ENCODE results near the gene ADAM33.

ADAM33 gene

DNA sequence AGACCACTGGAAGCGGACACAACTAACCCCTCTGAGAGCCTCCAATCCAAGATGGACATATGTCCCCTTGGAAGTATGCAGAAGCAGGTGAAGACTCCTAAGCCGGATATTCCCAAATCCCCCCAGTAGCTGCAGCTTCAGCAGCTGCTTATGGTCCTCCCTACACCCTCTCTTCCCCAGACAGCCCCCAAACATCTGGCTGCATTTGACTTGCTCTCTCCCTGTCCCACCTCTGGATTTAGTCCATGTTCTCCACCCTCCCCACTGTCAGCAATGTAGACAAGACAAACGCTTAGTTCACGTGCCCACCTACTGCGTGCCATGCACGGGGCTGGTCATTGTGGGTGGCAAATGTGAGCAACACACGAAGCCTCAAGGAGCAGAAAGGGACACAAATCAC, 4.6 kb upstream of the ADAM33 start:
- no peak for DNase-seq

DNA sequence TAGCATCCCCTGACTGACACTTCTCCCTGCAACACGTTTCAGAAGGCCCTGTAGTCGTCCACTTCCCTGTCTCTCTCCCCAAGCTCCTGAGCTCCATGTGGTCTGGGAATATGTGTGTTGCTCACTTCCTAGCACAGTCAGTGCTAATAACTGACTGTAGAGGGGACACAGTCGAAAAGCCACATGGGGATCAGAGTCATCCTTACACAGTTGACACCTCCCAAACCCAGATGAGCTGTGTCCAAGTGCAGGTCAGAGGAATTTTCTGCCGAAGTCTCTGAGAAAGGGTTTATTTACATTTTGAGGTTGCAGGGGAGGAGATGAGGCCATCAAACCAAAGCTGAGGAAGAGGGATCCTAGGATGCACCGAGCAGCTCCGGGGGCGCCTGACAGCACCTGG, 3.5 kb upstream of the ADAM33 start:
- no peak for DNase-seq

DNA sequence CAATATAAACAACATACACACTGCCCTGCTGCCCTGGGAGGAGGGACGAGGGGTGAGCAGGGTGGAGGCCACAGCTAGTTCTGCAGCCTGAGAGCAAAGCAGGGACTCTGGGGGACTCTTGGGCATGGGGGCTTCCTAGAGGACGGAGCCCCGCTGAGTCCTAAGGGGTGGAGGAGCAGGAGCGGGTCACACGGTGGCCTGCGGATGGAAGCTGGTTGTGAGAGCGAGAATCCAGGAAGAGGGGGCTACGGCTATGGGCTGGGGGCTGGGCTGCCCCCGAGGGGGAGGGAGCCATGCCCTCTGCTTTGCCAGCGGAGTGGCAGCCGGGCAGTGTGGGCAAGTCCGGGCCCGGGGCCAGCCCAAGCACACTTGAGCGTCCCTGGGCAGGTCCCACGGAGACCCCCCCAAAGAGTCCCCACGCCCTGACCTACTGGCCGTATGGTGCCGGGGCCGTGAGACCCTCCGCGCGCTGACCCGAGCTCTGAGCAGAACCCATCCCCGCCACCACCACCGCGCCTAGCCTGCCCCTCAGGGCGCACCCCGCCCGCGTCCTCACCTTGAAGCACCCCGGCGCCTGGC, 369 bp downstream of the ADAM33 start:
- no peak for DNase-seq

DNA sequence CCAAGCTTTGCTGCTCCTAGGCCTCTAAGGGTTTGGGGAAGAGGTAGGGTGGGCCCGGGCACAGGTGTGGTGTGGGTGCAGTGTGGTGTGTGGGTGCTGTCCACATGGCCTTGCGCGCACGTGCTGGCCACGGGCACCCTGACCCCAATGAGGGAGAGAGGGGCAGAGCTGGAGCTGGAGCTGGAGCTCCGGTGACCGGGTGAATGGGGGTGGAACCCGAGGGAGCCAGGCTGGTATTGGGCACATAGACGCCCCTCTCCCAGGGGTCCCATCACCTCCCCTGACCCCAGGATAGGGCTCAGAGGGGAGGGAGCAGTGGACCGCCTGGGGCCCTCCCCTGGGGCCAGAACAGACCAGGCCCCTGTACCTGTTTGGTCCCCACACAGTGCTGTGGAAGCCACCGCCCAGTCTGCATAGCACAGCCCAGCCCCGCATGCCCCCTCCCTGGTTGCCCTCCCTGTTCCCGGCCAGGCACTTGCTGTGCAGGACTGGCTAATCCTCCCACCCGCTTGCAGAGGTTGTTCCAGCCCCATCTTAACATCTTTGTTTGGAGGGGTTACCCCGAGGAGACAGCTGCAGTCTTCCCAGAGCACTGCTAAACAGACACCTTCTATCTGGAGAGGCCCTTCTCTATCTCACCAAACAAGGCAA, 984 bp downstream of the ADAM33 start:
- DNase-seq: no peak

DNA sequence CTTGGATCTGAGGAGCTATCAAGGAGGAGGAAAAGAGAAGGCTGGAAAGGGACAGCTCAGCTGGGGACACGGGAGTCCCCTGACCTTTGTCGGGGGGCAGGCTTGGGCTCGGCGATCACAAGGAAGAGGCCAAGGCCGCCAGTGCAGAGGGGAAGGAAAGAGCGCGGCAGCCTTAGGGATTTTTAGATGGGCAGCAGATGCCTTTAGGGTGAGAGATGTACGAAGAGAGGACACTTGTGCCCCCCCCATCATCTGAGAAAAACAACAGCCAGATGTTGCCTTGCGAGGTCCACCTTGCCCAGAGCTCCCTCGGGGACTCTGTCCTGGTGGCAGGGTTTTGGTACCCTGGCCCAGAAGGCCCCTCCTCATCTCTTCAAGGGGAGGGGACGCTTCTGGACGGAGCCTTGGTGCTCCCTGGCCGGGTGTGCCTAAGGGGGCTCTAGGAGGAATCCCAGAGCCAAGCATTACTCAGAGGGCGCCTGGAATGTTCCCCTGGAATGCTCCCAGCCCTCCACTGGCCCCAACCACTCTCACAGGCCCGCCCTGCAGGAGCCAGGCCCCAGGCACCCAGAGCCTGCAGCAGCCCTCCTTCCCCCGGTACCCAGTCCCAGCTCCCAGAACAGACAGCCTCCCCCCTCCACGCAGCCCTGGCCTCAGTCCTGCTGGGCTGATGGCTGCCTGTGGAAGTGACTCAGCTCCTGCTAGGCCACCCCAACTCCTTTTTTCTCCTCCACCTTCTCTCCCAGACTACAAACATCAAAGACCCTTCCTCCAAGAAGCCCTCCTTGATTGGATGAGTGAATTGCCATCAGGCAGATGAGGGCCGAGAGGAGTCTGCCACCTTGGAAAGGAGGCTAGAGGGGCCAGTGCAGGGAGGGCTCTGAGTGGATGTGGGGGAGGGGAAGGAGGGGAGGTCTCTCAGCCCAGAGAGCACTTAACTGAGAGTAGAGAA, 1.8 kb downstream of the ADAM33 start:
- no peak for DNase-seq

DNA sequence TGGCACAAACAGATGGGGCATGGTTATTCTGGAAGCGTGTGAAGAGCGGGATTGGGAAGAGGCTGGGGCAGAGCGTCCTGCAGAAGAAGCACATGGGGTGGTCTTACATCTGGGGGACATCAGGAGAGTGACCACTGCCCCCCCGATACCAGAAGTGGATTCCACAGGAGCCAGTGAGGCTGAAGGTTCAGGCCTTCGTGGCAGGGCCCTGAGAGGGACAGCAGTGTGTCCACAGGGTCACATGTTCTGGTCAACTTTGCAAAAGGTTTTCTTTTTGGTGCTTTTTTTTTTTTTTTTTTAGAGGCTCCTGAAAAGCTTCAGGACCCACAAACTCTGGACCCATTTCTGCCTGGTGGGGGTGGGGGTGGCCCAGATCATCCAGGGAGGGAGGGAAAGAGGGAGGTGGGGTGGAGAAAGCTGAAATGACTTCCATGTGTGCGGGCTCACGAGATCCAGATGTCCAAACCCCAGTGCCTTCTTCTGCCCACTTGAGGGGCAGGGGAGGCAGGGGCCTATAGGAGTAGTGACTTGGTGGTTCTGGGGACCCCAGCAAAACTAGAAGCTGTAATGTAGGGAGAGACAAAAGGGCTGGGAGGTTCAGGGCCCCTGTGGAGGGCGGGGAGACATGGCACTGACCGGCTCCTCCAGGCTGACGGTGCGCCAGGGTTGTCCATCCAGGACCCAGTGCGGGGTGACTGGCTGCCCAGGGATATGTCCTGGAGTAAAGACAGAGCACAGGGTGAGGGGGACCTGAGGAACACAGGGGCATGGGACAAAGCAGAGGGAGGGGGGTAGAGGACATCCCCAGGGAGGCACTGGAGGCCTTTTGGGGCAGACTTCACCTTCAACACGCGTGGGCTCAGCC, 2.7 kb downstream of the ADAM33 start:
- no peak for DNase-seq

DNA sequence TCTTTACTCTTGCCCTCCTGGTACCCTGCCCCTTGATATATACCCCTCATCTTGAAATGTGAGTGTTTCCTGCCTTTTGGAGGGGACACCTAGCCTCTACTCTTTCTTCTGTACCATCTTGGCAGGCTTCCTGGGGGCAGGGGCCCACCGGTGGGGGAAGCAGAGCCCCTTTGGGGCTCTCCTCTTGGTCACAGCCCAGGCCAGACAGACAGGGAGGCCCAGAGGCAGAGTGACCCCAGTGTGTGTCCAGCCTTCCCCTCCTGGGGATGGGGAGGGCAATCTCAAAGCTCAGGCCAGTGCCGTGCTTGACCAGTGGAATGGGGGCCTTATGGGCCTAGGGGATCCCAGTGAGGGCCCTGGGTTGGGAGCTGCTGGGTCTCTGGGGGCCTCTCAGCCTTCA, 3.6 kb downstream of the ADAM33 start:
- DNase-seq: no peak

DNA sequence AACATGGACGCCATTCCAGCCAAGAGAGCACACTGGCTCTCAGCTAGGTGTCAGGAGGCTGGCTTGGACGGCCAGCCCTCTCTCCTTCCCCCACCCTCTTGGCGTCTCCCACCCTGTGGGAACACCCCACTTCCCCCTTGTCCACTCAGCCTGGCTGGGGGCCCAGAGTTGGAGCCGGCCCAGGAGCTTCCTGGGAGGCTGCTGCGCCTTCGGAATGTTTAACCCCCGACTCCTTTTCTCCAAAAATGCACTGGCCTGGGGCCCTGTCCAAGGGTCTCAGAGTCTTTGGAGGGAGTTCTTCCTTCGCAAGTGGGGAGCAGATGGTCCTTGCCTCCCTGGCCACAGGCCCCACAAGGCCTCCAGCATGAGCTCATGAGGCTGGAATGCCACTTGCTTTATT, 4.1 kb downstream of the ADAM33 start:
- DNase-seq: no peak

DNA sequence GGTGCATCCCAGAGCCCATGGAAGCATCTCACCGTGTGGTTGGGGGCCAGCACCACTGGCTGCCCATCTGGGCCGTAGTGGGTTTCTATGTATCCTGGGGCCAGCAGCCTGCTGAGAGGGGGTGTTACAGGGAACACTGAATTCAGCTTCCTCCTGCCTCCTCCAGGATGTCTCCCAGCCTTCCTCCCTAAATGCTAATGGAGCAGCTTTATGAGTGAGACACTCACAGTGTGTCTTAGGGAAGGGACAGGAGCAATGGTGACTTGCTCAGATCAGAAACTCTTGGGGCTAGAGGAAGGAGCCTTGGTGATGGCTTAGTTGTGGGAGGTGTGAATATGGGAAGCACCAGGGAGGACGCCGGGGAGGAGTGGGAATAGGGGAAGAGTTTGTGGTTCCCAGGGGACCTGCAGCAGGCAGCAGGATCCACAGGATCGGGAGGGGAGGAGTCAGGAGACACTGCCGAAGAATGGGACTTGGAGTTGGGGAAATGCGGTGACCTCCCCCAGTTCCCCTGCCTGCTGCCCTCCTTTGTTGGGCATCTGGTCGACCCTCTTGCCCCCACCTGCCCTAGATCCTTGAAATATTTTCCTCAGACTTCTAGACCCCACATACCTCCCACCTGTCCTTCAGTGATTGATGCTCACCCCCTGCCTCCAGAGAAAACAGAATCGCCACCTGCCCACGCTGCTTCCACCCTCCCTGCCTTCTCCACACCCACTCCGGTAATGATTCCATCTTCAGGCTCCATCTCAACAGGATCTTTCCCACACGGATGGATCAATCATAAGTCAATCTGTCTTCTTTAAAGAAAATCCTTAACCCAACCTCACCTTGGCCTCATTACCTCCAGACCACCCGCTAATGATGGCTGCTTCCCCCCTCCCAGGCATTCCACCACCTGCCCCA, 6.6 kb downstream of the ADAM33 start:
- no peak for DNase-seq

DNA sequence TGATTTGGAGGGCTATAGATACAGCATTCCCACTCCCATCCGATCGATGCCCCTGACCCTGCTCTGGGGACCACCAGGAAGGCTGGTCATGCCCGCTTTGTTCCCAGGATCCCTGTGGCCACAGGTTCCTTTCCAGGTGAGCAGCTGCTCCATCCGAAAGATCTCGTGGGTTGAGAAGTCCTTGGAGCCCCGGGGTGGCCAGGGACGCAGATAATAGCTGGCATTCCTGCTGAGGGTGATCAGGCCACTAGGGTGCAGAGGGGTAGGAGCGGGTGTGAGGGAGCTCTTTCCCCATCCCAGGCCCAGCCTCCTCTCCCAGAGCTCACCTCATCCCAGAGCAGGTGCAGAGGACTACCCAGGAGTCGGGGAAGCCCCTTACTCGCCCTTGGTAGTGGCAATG, 7.4 kb downstream of the ADAM33 start:
- no peak for DNase-seq

DNA sequence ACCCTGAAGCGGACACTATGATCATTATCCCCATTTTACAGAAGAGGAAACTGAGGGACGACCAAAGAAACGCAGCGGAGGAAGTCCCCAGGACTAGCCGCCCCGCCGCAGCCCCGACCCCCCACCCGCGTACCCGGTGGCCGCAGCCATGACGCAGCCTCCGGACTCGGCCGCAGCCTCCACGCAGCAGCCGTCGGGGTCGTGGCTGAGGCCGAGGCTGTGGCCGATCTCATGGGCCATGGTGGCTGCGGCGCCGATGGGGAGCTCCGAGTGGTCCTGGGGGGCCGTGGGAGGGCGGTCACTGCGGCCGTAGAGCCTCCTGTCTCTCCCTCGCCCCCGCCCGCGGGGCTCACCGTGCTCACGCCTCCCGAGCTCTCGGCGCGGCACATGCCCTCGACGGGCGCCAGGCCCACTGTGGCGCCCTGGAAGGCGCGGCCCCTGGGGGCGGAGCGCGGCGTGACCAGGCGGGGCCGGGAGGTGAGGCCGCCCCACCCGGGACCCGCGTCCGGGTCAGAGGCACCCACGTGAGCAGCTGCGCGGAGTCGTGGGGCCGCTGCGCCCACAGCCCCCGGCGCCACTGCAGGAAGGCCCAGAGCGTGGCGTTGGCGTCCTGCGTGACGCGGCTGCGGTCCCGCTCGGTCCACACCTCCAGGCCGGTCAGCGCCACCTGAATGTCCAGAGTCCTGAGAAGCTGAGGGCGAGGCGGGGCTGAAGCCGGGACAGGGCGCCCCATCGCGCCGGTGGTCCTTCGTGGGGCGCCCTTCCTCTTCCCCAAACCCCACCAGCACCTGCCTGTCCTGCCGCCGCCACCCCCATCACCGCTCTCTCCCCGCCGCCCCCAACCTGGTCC, 8.4 kb downstream of the ADAM33 start:
- DNase-seq: no peak

DNA sequence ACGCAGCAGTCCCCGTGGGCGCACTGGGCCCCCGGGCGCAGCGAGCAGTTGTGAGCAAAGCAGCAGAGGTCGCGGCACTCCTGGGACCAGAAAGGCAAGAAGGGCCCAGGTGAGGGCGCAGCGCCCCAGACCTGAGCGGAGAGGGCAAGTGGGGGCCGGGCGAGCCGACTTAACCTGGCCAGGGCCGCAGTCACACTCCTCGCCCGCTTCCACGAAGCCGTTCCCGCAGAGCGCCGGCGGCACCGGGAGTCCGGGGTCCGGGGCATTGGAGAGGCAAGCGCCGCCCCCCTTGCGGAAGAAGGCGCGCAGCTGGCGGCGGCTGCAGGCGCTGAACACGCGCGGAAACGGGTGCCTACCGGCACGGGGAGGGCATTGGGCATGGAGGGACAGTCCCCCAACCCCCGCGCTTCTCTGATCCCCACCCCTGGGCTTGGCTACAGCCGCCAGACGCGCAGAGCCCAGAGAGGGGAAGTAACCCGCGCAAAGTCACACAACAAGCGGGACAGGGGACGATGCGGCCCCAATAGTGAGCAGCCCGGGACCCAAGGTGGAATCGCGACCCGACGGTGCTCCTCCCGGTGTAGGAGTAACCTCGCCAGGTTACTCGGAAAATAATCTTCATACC, 9.2 kb downstream of the ADAM33 start:
- peak; percentile 35 for DNase-seq

DNA sequence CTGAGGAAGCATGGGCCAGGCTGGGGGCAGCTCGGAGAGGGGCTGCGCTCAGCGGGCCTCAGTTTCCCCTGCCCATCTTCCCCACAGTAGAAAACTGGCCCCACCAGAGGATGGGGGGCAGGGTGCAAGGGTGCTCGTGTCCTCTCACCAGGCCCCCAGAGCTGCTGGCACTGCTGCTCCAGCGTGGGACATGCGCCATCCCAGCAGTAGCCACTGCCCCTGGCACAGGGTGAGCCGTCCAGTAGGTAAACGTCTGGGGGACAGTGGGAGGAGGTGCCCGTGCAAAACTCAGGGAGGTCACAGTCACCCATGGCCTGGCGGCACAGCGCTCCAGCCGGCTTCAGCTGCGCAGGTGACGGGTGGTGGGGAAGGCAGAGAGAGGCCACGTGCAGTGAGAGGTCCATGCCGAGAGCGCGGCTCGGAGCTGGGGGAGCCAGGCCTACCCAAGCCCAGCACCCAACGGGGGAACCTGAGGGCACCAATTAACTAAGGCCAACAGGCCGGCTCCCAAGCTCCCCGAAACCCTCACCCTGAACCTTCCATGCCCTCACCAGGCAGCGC, 9.7 kb downstream of the ADAM33 start:
- no peak for DNase-seq

DNA sequence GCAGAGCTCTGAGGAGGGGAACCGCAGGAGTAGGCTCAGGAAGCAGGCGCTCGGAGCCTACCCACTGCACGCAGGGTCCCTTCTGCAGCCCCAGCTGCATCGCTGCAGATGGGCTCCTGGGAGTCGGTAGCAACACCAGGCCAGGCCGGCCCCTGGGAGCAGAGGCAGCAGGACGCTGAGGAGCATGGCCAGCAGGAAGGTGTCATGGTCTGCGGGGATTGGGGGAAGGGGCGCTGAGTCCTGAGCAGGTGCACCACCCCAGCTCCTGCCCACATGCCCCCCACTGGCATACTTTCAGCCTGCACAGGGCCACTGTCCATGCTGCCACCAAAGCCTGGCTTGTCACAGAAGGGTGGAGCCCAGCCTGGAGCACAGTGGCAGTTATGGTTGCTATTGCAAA, 10.9 kb downstream of the ADAM33 start:
- DNase-seq: no peak

DNA sequence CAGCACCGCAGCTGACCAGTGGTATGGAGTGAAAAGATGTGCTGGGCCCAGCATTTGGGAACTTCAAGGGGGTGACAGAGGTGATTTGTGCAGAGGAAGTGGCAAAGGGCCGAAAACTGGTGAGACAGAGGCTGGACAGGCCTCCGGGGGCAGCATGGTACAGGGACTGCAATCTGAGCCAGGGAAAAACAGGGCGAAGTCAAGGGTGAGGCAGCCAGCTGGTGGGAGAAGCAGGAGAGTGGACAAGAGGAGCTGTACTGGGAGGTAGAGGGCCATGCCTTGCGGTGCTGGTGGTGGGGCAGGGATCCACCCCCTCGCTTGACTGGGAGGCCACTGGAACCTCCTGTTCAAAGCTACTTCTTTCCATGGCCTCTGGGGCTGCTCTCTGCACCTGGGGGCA, 11.3 kb downstream of the ADAM33 start:
- DNase-seq: peak; percentile 30

DNA sequence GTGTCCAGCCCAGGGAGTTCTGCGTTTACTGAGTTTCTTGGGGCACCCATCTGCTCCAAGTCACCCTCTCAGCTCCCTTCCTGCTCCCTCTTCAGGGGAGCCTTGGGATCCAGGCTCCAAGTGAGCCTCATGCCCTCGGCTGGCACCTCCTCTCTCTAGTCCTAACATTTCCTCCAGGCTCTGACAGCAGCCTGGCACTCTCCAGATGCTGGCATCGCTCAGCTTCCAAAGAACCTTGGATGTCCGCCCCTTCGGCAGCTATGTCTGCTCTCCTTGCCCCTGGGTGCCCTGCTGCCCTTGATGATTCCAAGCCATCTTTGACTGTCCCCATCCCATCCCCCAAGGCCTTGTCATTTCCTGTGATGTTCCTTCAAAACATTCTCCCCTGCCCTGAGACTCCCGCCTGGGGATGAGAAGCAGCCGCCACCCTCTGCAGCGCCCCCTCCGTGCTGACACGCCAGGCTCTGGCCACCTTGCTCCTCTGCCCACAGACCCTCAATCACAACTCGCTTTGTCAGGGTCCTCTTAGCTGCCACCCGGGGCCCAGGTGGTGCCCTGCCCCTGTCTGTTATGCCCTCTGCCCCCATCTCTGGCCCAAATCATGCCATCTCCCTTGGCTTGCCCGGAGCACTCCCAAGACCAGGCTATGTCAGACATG, 12.0 kb downstream of the ADAM33 start:
- no peak for DNase-seq

DNA sequence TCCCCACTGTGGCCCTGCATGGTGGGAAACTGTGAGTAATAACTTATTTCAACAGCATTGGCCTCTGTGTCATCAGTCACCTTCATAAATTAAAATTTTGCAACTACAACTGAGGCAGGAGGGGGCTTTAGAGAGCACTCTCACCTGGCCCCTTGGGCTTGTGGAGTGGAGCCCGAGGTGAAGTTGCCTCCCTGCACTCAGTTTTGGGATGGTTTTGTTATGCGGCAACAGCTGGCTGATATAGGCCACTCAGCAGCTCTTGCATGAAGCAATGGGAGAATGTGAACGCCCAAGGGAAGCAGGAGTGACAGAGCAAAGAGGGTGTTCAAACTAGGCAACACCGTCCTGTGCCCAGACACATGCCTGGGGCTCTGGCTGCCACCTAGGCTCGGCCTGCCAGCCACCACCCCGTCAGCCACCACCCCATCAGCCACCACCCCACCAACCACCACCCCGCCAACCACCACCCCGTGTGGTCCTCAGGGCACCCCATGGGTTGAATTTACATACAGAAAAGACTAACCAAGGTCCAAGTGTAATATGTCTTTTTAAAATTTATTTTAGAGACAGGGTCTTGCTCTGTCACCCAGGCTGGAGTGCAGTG, 14.3 kb downstream of the ADAM33 start:
- DNase-seq: no peak

DNA sequence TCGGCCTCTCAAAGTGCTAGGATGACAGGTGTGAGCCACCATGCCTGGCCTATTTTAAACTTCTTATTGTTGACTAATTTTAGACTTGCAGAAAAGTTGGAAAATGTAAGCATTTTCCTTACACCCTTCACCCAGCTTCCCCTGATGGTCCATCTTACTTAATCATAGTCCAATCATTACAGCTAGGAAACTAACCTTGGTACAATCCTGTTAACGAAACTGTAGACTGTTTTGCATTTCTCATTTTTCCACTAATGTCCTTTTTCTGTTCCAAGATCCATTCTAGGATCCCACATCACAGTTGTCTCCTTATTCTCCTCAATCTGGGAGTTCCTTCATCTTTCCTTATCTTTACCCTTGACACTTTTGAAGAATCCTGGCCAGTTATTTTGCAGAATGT, 18.0 kb downstream of the ADAM33 start:
- no peak for DNase-seq

DNA sequence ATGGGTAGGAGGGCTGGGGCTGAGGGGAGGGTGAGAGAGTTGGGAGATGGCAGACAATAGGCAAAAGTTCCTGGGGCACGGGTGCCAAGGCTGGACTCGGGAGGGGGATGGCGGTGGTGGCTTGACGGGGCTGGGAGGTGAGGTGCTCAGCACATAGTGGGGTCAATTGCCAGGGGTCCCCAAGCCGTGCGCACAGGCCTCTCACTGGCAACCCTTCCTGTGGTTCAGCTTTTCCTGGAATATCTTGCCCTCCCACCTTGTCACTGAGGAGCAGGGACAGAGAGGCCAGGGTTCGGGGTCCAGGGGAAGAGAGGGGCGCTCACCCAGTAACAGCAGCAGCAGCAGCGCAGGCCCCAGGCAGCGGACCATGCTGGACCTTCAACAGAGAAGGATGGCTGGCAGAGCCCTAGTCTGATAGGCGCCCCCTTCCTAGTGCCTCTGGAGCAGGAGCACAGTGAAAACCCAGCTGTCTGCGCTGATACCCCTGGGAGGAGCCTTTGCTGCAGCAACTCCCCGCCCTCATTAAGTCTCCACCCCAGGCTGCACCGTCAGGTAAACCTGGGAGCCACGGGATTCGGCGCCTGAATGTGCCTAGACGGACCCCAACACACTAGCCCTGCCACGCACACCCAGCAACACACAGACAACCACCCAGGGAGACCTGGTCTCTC, 18.6 kb downstream of the ADAM33 start, which contains the start of gene GFRA4:
Gene GFRA4 (minus strand): TSS at position 369 of the 671 bp plus-strand sequence. CDS start 0 bp downstream, at position 369.
- no peak for DNase-seq

Data from hematopoietic multipotent progenitor cell treated with erythropoietin and hydrocortisone succinate and interleukin-3 and kit ligand, for 4 days (in vitro differentiated cells).